K562 (cell line): ENCODE data around the gene NEK3. TPM values are rescaled to one million over a fixed set of nuclear protein-coding genes. Genes with fewer than 3 reads are reported as not detected.

Experiments used
- ARID4B ChIP-seq: sonication (generic); formaldehyde crosslinking; IDR thresholded peaks from 2 replicates; pipeline ENCODE4 v1.8.0; 2022; ENCODE audit warnings: mild to moderate bottlenecking, missing genetic modification reagents
- ATF6 ChIP-seq: sonication (generic); formaldehyde crosslinking; IDR thresholded peaks from 2 replicates; pipeline ENCODE4 v1.4.0; 2020; ENCODE audit warnings: mild to moderate bottlenecking, missing genetic modification reagents
- BCLAF1 ChIP-seq, 2 experiments: fragments of 450-650 bp in 1 of 2; IDR thresholded peaks; 2 replicates each; pipeline ENCODE4 v1.6.1; 2011 to 2017; ENCODE audit warnings: low read depth in 2 of 2, antibody characterized with exemption in 1 of 2, borderline replicate concordance in 1 of 2, low read length in 1 of 2, mild to moderate bottlenecking in 1 of 2, mixed read lengths in 1 of 2; ENCODE audit not compliant: control insufficient read depth in 1 of 2
- CBFB ChIP-seq: sonication (generic); formaldehyde crosslinking; IDR thresholded peaks from 2 replicates; pipeline ENCODE4 v1.4.0; 2020; ENCODE audit warnings: mild to moderate bottlenecking, missing genetic modification reagents
- JUND ChIP-seq, 2 experiments: IDR thresholded peaks; 2 replicates in 1 of 2; 3 replicates in 1 of 2; pipeline ENCODE4 v1.6.1; 2011; ENCODE audit warnings: borderline replicate concordance in 2 of 2, low read depth in 2 of 2, low read length in 2 of 2, improper control_type of control experiment in 1 of 2, missing biosample characterization in 1 of 2, missing genetic modification characterization in 1 of 2, missing genetic modification reagents in 1 of 2
- KAT2B ChIP-seq: IDR thresholded peaks from one replicate; pipeline ENCODE4 v1.6.1; 2012; ENCODE audit warnings: low read depth, mild to moderate bottlenecking, control low read depth, inconsistent platforms, low read length, moderate library complexity
- MTA3 ChIP-seq: fragments of 450-650 bp; formaldehyde crosslinking; IDR thresholded peaks from 2 replicates; pipeline ENCODE4 v1.6.1; 2017; ENCODE audit warnings: mild to moderate bottlenecking, borderline replicate concordance
- POLR2B ChIP-seq: fragments of 450-650 bp; IDR thresholded peaks from 2 replicates; pipeline ENCODE4 v1.6.1; 2018; ENCODE audit warnings: low read depth; ENCODE audit not compliant: partially characterized antibody
- POLR2G ChIP-seq: fragments of 200-400 bp; formaldehyde crosslinking; IDR thresholded peaks from 2 replicates; pipeline ENCODE4 v1.6.1; 2017; ENCODE audit warnings: low read depth, mild to moderate bottlenecking, antibody characterized with exemption, low read length, moderate library complexity
- RBBP5 ChIP-seq: fragments of 200-600 bp; sonication (generic); IDR thresholded peaks from 2 replicates; pipeline ENCODE4 v1.6.1; 2012; ENCODE audit warnings: borderline replicate concordance, mild to moderate bottlenecking, low read length, control low read depth, inconsistent platforms; ENCODE audit not compliant: insufficient read depth, poor library complexity, severe bottlenecking
- SIN3A ChIP-seq, 2 experiments: fragments of 150-350 bp in 1 of 2; IDR thresholded peaks; 2 replicates each; pipeline ENCODE4 v1.6.1; 2011 to 2016; ENCODE audit warnings: borderline replicate concordance in 2 of 2, low read depth in 2 of 2, low read length in 2 of 2, mild to moderate bottlenecking in 2 of 2, moderate library complexity in 2 of 2; ENCODE audit not compliant: control insufficient read depth in 1 of 2
- ZEB2 ChIP-seq: fragments of 450-650 bp; IDR thresholded peaks from 2 replicates; pipeline ENCODE4 v1.6.1; 2016
- ZFX ChIP-seq: sonication (generic); formaldehyde crosslinking; IDR thresholded peaks from 2 replicates; pipeline ENCODE4 v1.8.0; 2022; ENCODE audit warnings: mild to moderate bottlenecking, missing genetic modification reagents, moderate library complexity
- ZNF766 ChIP-seq: fragments of 200-800 bp; sonication (Bioruptor generic); conservative IDR thresholded peaks from 2 replicates; pipeline ENCODE4 v1.6.1; 2016; ENCODE audit warnings: missing genetic modification characterization, missing compliant biosample characterization
- ZNF778 ChIP-seq: fragments of 450-650 bp; formaldehyde crosslinking; IDR thresholded peaks from 2 replicates; pipeline ENCODE4 v1.4.0; 2020; ENCODE audit warnings: mild to moderate bottlenecking, moderate library complexity
- polyA plus RNA-seq, 8 experiments: library from polyadenylated mRNA; depleted of rRNA in 4 of 8; stranded (reverse) in 5 of 8; unstranded in 3 of 8; fragments of >200 nt; fragmentation: Nextera tagmentation in 2 of 8; fragmentation: Illumina TruSeq in 1 of 8; extraction: Ambion mirVana in 2 of 8; extraction: Trizol in 1 of 8; gene quantifications; 2 replicates each; pipeline versions ENCODE4 v1.2.1 to v1.2.3, GENCODE V29; 2011 to 2014; ENCODE audit warnings: inconsistent platforms in 1 of 8, missing spikeins in 1 of 8
- total RNA-seq, 7 experiments: library from RNA; depleted of rRNA in 6 of 7; stranded (reverse); fragments of >200 nt in 6 of 7; fragmentation: Illumina TruSeq in 2 of 7; extraction: Trizol in 2 of 7; gene quantifications; 2 replicates each; pipeline versions ENCODE4 v1.2.1 to v1.2.3, GENCODE V29; 2011 to 2021; ENCODE audit warnings: low replicate concordance in 1 of 7

The NEK3 gene
- total and polyA plus RNA-seq, 9 of the 15 experiments (the other 6 are each of a cell fraction or from before 2014, with no cell fraction given) = 6.2 to 11.0 (median 9.3) TPM

GRCh38 chr13:52194184-52194868 lies 34.9 kb upstream of the NEK3 start (continued):
- TF ChIP-seq ARID4B = peak; percentile 67; the same call in 1 of the 2 replicates
- peak; percentile 69; the same call in 1 of the 2 replicates for TF ChIP-seq CBFB (CRISPR knock-in tag)
- peak; percentile 93 for TF ChIP-seq RBBP5
- peak; percentile 63 for TF ChIP-seq JUND (IDR thresholded peaks at IDR 0.05; ENCODE audit: borderline replicate concordance, low read depth, low read length)
- TF ChIP-seq JUND (tag; IDR thresholded peaks at IDR 0.05; ENCODE audit: borderline replicate concordance, low read depth, low read length) = 0 out of 3 replicates have a peak, but pooled peaks have one; percentile 34
- TF ChIP-seq POLR2B = peak; percentile 66
- TF ChIP-seq ZNF766 = peak; percentile 52
- peak; percentile 96 for TF ChIP-seq ZEB2
- TF ChIP-seq ZFX (CRISPR knock-in tag) = peak; percentile 43; the same call in 1 of the 2 replicates
- TF ChIP-seq BCLAF1 (IDR thresholded peaks at IDR 0.05; ENCODE audit: borderline replicate concordance in 1 of 2, control insufficient read depth in 1 of 2, low read depth in 2 of 2, low read length in 1 of 2) = peak in 1 of 2 experiments; percentile 82; a peak in 2 of 4 replicates
- TF ChIP-seq KAT2B = no peak
- TF ChIP-seq POLR2G = peak; percentile 81
- TF ChIP-seq ATF6 (CRISPR knock-in tag) = no peak
- TF ChIP-seq SIN3A (IDR thresholded peaks at IDR 0.05; ENCODE audit: borderline replicate concordance in 2 of 2, control insufficient read depth in 1 of 2, low read depth in 2 of 2, low read length in 2 of 2) = peak in 1 of 2 experiments; percentile 75; a peak in 1 of 4 replicates
- no peak for TF ChIP-seq ZNF778 (CRISPR knock-in tag)
- peak; percentile 60; the same call in 1 of the 2 replicates for TF ChIP-seq MTA3
